Osteocyte (in vitro differentiated cells): ENCODE data around the gene PITPNM3. TPM values are rescaled to one million over a fixed set of nuclear protein-coding genes. Genes with fewer than 3 reads are reported as not detected.

Experiments
- DNase-seq: peaks from one replicate; pipeline ENCODE4 v3.0.0; 2021; ENCODE audit warnings: mixed read lengths; ENCODE audit not compliant: unreplicated experiment; ENCODE audit errors: extremely low spot score
- H3K27ac Mint-ChIP-seq: one replicate; pipeline ENCODE4 v1.8.0; 2021; ENCODE audit warnings: mild to moderate bottlenecking, mixed read lengths; ENCODE audit not compliant: unreplicated experiment
- H3K27me3 Mint-ChIP-seq: one replicate; pipeline ENCODE4 v1.8.0; 2021; ENCODE audit warnings: mixed read lengths; ENCODE audit not compliant: unreplicated experiment
- H3K36me3 Mint-ChIP-seq: one replicate; pipeline ENCODE4 v1.8.0; 2021; ENCODE audit warnings: mixed read lengths; ENCODE audit not compliant: unreplicated experiment
- H3K4me1 Mint-ChIP-seq: one replicate; pipeline ENCODE4 v1.8.0; 2021; ENCODE audit warnings: mixed read lengths; ENCODE audit not compliant: unreplicated experiment
- H3K4me3 Mint-ChIP-seq: one replicate; pipeline ENCODE4 v1.8.0; 2021; ENCODE audit warnings: mild to moderate bottlenecking, moderate library complexity, mixed read lengths; ENCODE audit not compliant: unreplicated experiment
- H3K9me3 Mint-ChIP-seq: one replicate; pipeline ENCODE4 v1.8.0; 2021; ENCODE audit warnings: mixed read lengths; ENCODE audit not compliant: unreplicated experiment
- total RNA-seq: library from RNA; stranded (reverse); gene quantifications from 2 replicates; pipeline ENCODE4 v1.2.1, GENCODE V29; 2021
- TF ChIP-seq, protein P1 (sequence below): fragments of 200-600 bp; sonication (generic); IDR thresholded peaks from 2 replicates; pipeline ENCODE4 v1.5.0; 2021; ENCODE audit warnings: antibody characterized with exemption, mild to moderate bottlenecking, moderate library complexity

Gene PITPNM3
- total RNA-seq, 1 donor from 2014 or later: 0.94 TPM

- Mint-ChIP-seq H3K27me3 (no peaks in the 10 kb centered on the region), H3K9me3 (no peaks in the 10 kb centered on the region), H3K27ac (no peak overlapping the region), H3K36me3 (no peaks in the 10 kb centered on the region), H3K4me1 (peaks cover 20% of the 10 kb centered on the region), H3K4me3 (no peak overlapping the region)
- TF ChIP-seq, protein P1, sequence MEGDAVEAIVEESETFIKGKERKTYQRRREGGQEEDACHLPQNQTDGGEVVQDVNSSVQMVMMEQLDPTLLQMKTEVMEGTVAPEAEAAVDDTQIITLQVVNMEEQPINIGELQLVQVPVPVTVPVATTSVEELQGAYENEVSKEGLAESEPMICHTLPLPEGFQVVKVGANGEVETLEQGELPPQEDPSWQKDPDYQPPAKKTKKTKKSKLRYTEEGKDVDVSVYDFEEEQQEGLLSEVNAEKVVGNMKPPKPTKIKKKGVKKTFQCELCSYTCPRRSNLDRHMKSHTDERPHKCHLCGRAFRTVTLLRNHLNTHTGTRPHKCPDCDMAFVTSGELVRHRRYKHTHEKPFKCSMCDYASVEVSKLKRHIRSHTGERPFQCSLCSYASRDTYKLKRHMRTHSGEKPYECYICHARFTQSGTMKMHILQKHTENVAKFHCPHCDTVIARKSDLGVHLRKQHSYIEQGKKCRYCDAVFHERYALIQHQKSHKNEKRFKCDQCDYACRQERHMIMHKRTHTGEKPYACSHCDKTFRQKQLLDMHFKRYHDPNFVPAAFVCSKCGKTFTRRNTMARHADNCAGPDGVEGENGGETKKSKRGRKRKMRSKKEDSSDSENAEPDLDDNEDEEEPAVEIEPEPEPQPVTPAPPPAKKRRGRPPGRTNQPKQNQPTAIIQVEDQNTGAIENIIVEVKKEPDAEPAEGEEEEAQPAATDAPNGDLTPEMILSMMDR: no peak
- DNase-seq: no peak
Measured at GRCh38 chr17:6509921-6510320, 46.4 kb downstream of the PITPNM3 start.

DNA sequence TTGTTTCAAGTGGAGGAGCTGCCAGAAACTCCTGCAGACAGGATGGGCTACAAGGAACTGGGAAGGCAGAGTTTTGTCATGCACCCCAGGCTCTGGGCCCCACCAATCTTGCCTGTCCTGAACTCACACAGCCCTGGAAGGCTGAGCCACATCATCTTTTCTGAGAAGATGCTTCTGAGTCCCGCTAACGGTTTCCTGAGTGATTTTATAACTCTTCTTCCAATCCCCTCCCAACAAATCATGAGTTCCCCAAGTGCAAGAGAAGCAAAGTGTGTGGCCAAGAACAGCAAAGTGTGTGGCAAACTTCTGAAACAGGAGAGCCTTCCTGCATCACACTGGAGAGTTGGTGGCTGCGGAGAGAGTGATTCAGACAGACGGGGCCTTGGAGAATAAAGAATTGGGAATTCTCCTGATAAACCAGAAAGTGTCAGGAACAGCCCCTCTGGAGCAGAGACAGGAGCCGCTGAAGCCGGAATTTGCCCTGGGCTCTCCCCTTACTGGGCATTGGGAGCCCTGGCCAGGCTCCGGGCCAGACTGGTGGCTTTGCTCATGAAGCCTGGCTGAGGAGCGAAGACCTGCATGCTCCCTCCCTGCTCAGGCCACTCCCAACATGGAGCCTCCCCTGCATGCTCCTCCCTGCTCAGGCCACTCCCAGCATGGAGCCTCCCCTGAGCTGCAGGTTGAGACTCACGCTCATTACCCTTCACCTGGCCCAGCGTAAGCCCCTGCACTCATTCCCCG is 47.2 kb downstream of the PITPNM3 start:
- no peak overlapping the region for H3K4me3 Mint-ChIP-seq
- H3K27ac Mint-ChIP-seq: no peak overlapping the region
- TF ChIP-seq, protein P1: no peak
- H3K27me3 Mint-ChIP-seq: no peaks in the 10 kb centered on the region
- peaks cover 20% of the 10 kb centered on the region for H3K4me1 Mint-ChIP-seq
- no peaks in the 10 kb centered on the region for H3K36me3 Mint-ChIP-seq
- DNase-seq: no peak
- no peaks in the 10 kb centered on the region for H3K9me3 Mint-ChIP-seq

GRCh38 chr17:6508519-6509030 is 47.8 kb downstream of the PITPNM3 start:
- Mint-ChIP-seq H3K9me3 (no peaks in the 10 kb centered on the region), H3K36me3 (no peaks in the 10 kb centered on the region), H3K4me1 (peaks cover 20% of the 10 kb centered on the region), H3K27me3 (no peaks in the 10 kb centered on the region), H3K27ac (no peak overlapping the region), H3K4me3 (no peak overlapping the region)
- no peak for DNase-seq
- TF ChIP-seq, protein P1: no peak

- H3K9me3 Mint-ChIP-seq: no peaks in the 10 kb centered on the region
- TF ChIP-seq, protein P1: no peak
- peaks cover 20% of the 10 kb centered on the region for H3K4me1 Mint-ChIP-seq
- H3K27me3 Mint-ChIP-seq: no peaks in the 10 kb centered on the region
- DNase-seq: no peak
- H3K27ac Mint-ChIP-seq: no peak overlapping the region
- H3K36me3 Mint-ChIP-seq: no peaks in the 10 kb centered on the region
- no peak overlapping the region for H3K4me3 Mint-ChIP-seq
Measured at GRCh38 chr17:6508016-6508415, 48.3 kb downstream of the PITPNM3 start.

DNA sequence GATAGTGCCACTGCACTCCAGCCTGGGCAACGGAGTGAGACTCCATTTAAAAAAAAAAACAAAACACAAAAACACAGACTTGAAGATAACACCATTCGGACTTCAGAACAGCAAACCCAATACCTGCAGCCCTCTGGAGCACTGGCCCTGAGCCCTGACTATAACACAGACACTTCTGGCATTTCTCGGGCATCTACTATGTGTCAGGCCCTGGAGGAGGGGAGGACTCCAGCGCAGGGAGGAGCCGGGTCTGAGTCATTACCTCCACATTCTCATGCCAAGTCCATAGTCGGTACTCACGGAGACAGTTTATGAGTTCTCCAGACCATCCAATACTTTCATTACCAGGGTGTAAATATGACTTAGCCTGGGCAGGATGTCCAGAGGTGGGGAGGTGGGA is 48.8 kb downstream of the PITPNM3 start:
- no peak for DNase-seq
- peak overlapping the region; percentile 54 for H3K27ac Mint-ChIP-seq
- TF ChIP-seq, protein P1: no peak

More for the DNA sequence above, 48.8 kb downstream of the PITPNM3 start:
- no peak overlapping the region for H3K4me3 Mint-ChIP-seq
- no peaks in the 10 kb centered on the region for H3K27me3 Mint-ChIP-seq
- peaks cover 20% of the 10 kb centered on the region for H3K4me1 Mint-ChIP-seq
- H3K36me3 Mint-ChIP-seq: no peaks in the 10 kb centered on the region
- H3K9me3 Mint-ChIP-seq: no peaks in the 10 kb centered on the region
